ENCODE results near the gene NEK1.

Gene NEK1

GRCh38 chr4:169412046-169412445 is 200.3 kb downstream of the NEK1 start:
- H3K79me2 ChIP-seq (ENCODE audit: insufficient read depth, low read length), result no peaks in the 10 kb centered on the region
- H2AFZ ChIP-seq (ENCODE audit: low read depth, low read length, severe bottlenecking), result no peak overlapping the region
- H3K27me3 ChIP-seq (ENCODE audit: low read length), result no peaks in the 10 kb centered on the region
- no peaks in the 10 kb centered on the region for H3K9me3 ChIP-seq (ENCODE audit: insufficient read depth, low read length)
- TF ChIP-seq EZH2phosphoT487 (conservative IDR thresholded peaks at IDR 0.05; ENCODE audit: low read length) (no peak), CTCF (IDR thresholded peaks at IDR 0.05; ENCODE audit: insufficient read depth, low read length, poor library complexity, severe bottlenecking) (no peak)
- H3K4me2 ChIP-seq (ENCODE audit: low read depth, low read length, poor library complexity, severe bottlenecking), result no peak overlapping the region
- H3K4me3 ChIP-seq (ENCODE audit: insufficient read depth, low read length, poor library complexity, severe bottlenecking), result no peak overlapping the region
- H3K36me3 ChIP-seq (ENCODE audit: low read length), result no peaks in the 10 kb centered on the region
- no peaks in the 10 kb centered on the region for H3K9me2 ChIP-seq (replicated peaks; ENCODE audit: insufficient read depth, low read length)
- no peak overlapping the region for H3K27ac ChIP-seq (ENCODE audit: low read depth, low read length)
- H4K20me1 ChIP-seq (ENCODE audit: low read depth, low read length), result no peaks in the 10 kb centered on the region
- H3K9ac ChIP-seq (ENCODE audit: low read length), result no peak overlapping the region
- H3F3A ChIP-seq (ENCODE audit: insufficient read depth), result no peaks in the 10 kb centered on the region

- Histone ChIP-seq H3F3A (ENCODE audit: insufficient read depth) (no peaks in the 10 kb centered on the region), H3K9me3 (ENCODE audit: insufficient read depth, low read length) (no peaks in the 10 kb centered on the region), H3K9ac (ENCODE audit: low read length) (no peak overlapping the region), H2AFZ (ENCODE audit: low read depth, low read length, severe bottlenecking) (no peak overlapping the region), H3K27me3 (ENCODE audit: low read length) (no peaks in the 10 kb centered on the region), H3K79me2 (ENCODE audit: insufficient read depth, low read length) (no peaks in the 10 kb centered on the region), H3K9me2 (replicated peaks; ENCODE audit: insufficient read depth, low read length) (no peaks in the 10 kb centered on the region), H3K27ac (ENCODE audit: low read depth, low read length) (no peak overlapping the region), H3K36me3 (ENCODE audit: low read length) (no peaks in the 10 kb centered on the region), H3K4me2 (ENCODE audit: low read depth, low read length, poor library complexity, severe bottlenecking) (no peak overlapping the region), H4K20me1 (ENCODE audit: low read depth, low read length) (no peaks in the 10 kb centered on the region), H3K4me3 (ENCODE audit: insufficient read depth, low read length, poor library complexity, severe bottlenecking) (no peak overlapping the region)
- TF ChIP-seq EZH2phosphoT487 (conservative IDR thresholded peaks at IDR 0.05; ENCODE audit: low read length) (no peak), CTCF (IDR thresholded peaks at IDR 0.05; ENCODE audit: insufficient read depth, low read length, poor library complexity, severe bottlenecking) (no peak)
Measured at GRCh38 chr4:169410839-169411770, 201.3 kb downstream of the NEK1 start.

GRCh38 chr4:169407217-169407845 is 205.1 kb downstream of the NEK1 start:
- Histone ChIP-seq H3K27ac (ENCODE audit: low read depth, low read length) (no peak overlapping the region), H2AFZ (ENCODE audit: low read depth, low read length, severe bottlenecking) (no peak overlapping the region), H3K36me3 (ENCODE audit: low read length) (no peaks in the 10 kb centered on the region), H4K20me1 (ENCODE audit: low read depth, low read length) (no peaks in the 10 kb centered on the region), H3K4me3 (ENCODE audit: insufficient read depth, low read length, poor library complexity, severe bottlenecking) (no peak overlapping the region), H3K27me3 (ENCODE audit: low read length) (no peaks in the 10 kb centered on the region), H3F3A (ENCODE audit: insufficient read depth) (no peaks in the 10 kb centered on the region), H3K79me2 (ENCODE audit: insufficient read depth, low read length) (no peaks in the 10 kb centered on the region), H3K4me2 (ENCODE audit: low read depth, low read length, poor library complexity, severe bottlenecking) (no peak overlapping the region), H3K9me3 (ENCODE audit: insufficient read depth, low read length) (no peaks in the 10 kb centered on the region), H3K9ac (ENCODE audit: low read length) (no peak overlapping the region), H3K9me2 (replicated peaks; ENCODE audit: insufficient read depth, low read length) (no peaks in the 10 kb centered on the region)
- TF ChIP-seq CTCF (IDR thresholded peaks at IDR 0.05; ENCODE audit: insufficient read depth, low read length, poor library complexity, severe bottlenecking), result no peak
- TF ChIP-seq EZH2phosphoT487 (conservative IDR thresholded peaks at IDR 0.05; ENCODE audit: low read length), result no peak
